GM19397 (cell line): ENCODE results near the gene ALOXE3.
A peak's percentile ranks its signal among the peaks of the same experiment; 100 is the strongest.
"Not testable (repeated sequence)": the region's sequence is repeated elsewhere in the genome, so short reads cannot be mapped to it uniquely, and the experiment has no call there.

Source experiments
- ATAC-seq: cut with Tn5 transposase; IDR thresholded peaks from one replicate; pipeline ENCODE4 v1.9.1; 2021; ENCODE audit warnings: mild to moderate bottlenecking, moderate library complexity; ENCODE audit not compliant: unreplicated experiment

The ALOXE3 gene

DNA sequence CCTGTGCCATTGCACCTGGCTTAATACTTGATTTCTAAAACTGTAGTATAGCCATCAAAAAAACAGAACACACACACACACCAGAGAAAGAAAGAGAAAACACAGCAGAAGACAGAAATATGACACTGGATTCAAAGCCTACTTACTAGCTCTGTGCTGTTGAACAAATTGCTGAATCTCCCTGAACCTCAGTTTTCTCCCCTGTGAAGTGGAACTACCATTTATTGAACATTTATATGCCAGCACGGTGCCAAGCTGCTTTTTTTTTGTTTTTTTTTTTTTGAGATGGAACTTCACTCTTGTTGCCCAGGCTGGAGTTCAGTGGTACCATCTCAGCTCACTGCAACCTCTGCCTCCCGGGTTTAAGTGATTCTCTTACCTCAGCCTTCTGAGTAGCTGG lies 17.6 kb downstream of the ALOXE3 start:
- ATAC-seq: no peak

DNA sequence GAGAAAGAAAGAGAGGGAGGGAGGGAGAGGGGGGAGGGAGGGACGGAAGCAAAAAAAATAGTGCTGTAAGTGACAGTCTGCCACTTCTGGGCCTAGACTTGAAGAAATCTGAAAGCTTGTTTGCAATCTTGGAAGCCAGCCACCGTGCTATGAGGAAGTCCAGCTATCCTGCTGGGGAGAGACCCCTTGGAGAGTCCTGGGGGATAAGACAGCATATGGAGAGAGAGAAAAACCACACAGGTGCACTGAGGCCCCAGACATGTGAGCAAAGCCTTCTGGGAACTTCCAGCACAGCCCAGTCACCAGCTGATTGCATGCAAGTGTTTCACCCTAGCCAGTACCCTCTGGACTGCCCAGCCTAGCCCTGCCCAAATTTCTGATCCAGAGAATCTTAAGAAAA lies 18.2 kb downstream of the ALOXE3 start:
- no peak for ATAC-seq

GRCh38 chr17:8096541-8096940 lies 21.8 kb downstream of the ALOXE3 start:
- no peak for ATAC-seq

DNA sequence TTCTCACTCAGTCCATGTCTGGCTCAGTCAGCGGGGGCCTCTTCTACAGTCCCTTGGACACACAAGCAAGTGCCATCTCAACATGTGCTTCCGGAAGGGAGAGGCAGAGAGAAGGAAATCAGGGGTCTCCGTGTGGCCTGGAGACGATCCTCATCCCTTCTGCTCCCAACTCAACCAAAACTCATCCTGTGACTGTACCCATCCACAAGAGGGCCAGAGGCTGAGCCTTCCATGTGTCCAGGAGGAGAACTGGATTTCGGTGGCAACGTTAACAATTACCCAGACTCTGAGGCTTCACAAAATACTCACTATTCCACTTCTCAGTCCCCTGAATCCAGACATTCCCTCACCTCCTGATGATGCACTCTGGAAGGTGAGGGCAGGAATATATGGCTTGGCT lies 23.0 kb downstream of the ALOXE3 start:
- no peak for ATAC-seq

GRCh38 chr17:8091033-8091687 lies 27.2 kb downstream of the ALOXE3 start:
- no peak for ATAC-seq

- no peak for ATAC-seq
These were observed 28.6 kb downstream of the ALOXE3 start for GRCh38 chr17:8089728-8090127.

GRCh38 chr17:8087952-8088230 lies 30.4 kb downstream of the ALOXE3 start:
- ATAC-seq: no peak

GRCh38 chr17:8087075-8087951 lies 31.0 kb downstream of the ALOXE3 start, which contains the start of gene ALOX12B:
ALOX12B (minus strand) TSS chr17:8087716; CDS start chr17:8087442, 274 bp downstream.
- no peak for ATAC-seq

DNA sequence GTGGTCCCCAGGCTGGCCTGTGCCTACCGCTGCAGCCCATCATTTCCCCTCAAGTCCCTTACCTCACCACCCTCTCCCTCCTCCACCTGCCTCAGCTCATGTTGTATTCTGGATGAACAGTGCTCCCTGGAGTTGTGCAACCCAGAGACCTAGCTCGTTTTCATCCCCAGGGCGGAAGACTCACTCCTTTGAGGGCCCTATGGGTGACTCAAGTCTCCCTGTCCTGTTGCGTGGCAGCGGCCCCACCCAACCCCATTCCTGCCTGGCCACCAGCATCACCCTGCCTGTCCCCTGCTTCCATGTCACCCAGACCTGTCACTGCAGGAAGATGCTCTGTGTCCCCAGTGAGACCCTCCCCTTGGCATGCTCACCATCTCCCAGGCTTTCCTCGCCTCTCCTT lies 34.1 kb downstream of the ALOXE3 start:
- ATAC-seq: no peak

DNA sequence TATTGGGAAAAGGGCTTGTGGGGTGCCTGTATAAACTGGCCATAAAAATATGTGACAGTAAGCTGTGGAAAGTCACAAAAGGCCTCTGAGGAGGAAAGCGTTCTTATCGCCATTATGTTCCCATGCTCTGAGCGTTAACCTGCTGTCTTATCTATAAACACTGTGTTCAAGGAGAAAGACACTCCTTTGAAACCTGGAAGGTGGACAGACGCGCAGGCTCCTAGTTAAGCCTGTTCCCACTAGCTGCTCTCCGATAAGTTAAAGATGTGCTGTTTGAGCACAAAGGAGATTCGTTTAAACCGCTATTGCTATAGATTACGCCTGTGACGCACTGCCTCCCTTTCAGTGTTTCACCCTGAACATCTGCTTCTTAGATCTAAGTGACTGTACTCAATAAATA lies 36.0 kb downstream of the ALOXE3 start:
- no peak for ATAC-seq

DNA sequence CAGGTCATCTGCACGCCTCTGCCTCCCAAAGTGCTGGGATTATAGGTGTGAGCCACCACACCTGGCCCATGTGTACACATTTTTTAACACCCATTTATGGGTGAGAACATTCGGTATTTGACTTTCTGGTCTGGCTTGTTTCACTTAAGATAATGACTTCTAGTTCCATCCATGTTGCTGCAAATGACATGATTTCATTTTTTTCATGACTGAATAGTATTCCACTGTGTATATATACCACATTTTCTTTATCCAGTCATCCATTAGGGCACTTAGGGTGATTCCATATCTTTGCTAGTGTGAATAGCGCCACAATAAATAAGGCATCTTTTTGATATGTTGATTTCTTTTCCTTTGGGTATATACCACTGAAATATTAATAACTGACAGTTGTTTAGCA lies 36.4 kb downstream of the ALOXE3 start:
- no peak for ATAC-seq

- ATAC-seq: no peak
These were observed 37.5 kb downstream of the ALOXE3 start for GRCh38 chr17:8080799-8081219.

GRCh38 chr17:8080208-8080798 lies 38.0 kb downstream of the ALOXE3 start:
- ATAC-seq: no peak

GRCh38 chr17:8079291-8080207 lies 38.8 kb downstream of the ALOXE3 start:
- ATAC-seq: peak; percentile 58

DNA sequence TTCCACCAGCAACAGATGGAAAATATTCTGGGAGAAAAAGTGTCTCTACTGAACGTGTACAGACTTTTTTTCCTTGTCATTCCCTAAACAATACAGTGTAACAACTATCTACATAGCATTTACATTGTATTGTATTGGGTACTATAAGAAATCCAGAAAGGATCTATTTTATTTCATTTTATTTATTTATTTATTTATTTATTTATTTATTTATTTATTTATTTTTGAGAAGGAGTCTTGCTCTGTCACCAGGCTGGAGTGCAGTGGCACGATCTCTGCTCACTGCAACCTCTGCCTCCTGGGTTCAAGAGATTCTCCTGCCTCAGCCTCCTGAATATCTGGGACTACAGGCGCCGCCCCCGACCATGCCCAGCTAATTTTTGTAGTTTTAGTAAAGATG lies 40.4 kb downstream of the ALOXE3 start:
- ATAC-seq: not testable (repeated sequence)

GRCh38 chr17:8076502-8077266 lies 41.6 kb downstream of the ALOXE3 start:
- no peak for ATAC-seq

DNA sequence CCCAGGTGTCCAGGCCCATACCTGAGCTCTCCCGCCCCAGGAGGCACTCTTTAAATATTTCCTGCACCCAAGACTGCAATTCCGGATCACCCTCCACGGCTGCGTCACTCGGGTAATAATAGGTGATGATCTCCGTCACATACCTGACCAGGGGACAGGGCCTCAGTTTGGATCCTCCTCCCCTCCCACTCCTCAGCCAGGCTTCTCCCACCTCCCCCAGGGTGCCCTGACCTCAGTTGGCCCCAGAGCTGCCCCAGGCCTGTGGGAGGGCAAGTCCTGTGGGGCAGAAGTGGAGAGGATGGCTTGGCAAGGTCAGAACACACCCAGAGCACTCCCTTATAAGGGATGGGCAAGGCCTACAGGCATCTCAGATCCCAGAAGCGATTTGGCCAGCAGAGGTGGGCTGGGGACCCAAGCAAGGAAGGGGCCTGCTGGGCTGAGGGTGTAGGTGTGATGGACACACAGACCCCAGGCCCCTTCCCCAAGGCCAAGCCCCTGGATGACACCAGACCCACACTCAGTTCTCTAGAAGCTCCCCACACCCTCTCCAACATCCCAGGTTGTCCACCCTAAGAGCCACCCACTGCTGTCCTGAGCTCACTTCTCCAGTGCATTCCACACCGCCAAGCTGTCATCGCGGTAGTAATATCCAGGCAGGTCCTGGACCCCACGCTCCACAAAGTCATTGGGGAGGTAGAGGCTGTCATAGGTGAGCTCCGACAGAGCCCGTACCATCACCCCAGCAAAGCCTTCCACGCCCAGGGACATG lies 42.6 kb downstream of the ALOXE3 start:
- no peak for ATAC-seq

DNA sequence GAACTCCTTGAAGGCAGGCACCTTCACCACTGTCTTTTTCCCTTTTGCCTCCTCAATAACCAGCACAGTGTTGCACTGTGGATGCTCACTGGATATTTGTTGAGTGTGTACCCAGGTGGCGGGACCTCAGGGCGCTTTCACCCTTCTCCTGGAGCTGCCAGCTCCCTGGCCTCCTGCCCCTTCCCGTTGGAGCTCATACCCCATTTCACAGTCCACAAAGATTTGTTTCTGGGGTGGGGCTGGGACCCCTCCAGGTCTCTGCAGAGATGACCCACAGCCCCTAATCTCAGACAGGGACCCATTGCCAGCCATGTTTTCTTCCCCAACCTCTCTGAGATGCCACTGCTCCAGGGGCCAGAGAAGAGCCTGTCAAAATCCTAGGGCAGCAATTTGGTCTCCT lies 43.2 kb downstream of the ALOXE3 start:
- no peak for ATAC-seq

DNA sequence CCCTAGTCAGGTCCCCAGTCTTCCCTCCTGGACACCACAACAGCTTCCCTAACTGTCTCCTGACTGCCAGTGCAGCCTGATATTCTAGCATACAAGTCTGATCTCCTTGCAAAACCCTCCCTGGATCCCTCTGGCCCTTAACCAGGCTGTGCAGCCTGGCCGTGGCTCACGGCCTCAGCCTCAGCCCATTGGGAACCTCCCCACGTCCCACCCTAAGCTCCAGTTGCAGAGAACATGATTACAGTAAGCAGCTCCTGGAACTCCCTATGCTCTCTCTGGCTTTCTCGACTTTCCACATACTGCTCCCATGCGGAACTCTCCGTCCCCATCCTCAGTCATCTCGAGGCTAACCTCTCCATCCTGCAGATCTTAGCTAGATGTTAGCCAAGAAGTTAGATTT lies 43.8 kb downstream of the ALOXE3 start:
- ATAC-seq: no peak
